GM12874 (cell line): Measurements from ENCODE around the gene NCS1.

Experiments used
- TF ChIP-seq, protein P1 (sequence below): IDR thresholded peaks from 2 replicates; pipeline ENCODE4 v1.5.1; 2011; ENCODE audit warnings: low read depth, mild to moderate bottlenecking, control low read depth, low read length, moderate library complexity; ENCODE audit not compliant: insufficient read depth

Gene NCS1

DNA sequence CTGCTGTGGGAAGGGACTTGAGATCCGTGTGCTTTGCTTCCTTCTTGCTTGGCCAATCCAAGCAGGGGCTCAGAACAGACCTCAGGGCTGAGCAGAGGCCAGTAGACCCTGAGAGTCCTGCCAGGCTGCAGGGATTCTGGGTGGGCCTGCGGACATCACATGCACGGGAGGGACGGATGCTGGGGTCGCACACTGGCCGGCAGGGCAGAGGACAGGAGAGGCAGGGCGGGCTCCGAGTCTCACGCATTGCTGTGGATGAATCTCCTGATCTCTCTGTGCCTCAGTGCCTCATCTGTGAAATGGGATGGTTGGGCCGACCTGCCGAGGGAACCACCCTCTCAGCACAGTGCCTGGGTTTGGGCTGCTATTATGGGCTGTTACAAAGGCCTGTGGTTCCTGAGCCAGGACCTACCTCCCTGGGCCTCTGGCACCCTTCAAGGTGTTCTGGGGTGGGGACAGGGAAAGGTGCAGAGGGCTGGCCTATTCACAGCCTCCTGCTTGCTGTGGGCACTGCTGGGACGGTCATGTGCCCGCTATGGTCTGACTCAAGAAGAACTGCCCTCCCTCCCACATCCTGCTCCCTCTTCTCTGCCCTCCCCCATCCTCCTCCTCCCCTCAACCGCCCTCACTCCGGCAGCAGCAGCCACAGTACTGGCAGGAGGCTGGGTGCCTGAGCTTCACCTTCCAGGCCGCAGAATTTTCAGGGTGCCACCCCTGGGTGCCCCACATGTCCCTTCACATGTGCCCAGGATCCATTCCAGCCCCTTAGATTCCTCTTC lies 43.3 kb downstream of the NCS1 start:
- TF ChIP-seq, protein P1, sequence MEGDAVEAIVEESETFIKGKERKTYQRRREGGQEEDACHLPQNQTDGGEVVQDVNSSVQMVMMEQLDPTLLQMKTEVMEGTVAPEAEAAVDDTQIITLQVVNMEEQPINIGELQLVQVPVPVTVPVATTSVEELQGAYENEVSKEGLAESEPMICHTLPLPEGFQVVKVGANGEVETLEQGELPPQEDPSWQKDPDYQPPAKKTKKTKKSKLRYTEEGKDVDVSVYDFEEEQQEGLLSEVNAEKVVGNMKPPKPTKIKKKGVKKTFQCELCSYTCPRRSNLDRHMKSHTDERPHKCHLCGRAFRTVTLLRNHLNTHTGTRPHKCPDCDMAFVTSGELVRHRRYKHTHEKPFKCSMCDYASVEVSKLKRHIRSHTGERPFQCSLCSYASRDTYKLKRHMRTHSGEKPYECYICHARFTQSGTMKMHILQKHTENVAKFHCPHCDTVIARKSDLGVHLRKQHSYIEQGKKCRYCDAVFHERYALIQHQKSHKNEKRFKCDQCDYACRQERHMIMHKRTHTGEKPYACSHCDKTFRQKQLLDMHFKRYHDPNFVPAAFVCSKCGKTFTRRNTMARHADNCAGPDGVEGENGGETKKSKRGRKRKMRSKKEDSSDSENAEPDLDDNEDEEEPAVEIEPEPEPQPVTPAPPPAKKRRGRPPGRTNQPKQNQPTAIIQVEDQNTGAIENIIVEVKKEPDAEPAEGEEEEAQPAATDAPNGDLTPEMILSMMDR = no peak

DNA sequence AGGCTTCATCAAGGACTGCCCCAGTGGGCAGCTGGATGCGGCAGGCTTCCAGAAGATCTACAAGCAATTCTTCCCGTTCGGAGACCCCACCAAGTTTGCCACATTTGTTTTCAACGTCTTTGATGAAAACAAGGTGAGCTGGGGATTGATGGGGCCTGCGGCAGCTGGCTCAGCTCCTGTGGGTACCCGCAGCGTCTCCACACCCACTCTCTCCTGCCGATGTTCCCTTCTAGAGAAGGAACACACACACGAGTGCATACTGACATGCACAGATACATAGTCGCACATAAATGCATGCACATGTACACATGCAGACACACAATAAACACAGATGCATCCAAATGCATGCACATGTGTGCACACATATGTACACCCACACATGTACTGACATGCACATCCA lies 45.6 kb downstream of the NCS1 start:
- TF ChIP-seq, protein P1 = no peak

DNA sequence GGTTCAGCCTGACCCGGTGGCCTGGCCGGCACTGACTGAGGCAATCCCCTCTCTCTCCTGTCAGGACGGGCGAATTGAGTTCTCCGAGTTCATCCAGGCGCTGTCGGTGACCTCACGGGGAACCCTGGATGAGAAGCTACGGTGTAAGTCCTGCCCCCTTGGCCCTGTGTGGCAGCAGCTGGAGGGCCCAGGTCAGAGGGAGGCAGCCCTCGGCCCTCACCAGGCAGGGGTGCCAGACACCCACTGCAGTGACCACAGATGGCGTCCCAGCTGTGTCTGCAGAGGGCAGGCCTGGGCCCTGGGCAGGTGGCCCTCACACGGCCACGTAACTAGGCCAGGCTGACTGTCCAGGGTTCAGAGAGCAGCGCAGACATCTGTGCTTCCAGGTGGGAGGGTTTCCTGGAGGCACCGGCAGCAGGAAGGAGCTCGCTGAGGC lies 47.5 kb downstream of the NCS1 start:
- TF ChIP-seq, protein P1 = no peak

DNA sequence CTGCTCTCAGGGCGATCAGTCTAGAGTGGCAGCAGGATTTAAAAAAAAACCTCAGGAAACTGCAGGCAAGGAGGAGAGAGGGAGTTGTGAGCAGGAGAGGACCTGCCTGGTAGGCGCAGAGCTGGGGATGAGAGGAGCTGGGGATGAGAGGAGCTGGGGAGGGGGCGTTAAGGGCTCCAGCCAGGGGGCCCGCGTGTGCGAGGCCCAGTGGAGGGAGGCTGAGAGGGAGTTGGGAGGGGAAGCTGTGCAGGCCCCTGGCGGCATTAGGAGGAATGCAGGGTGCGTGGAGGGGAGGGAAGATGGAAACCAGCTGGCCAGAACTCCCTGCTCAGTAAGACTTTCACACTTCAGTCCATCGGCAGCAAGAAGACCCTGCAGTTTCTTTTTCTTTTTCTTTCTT lies 48.1 kb downstream of the NCS1 start:
- TF ChIP-seq, protein P1 = no peak

DNA sequence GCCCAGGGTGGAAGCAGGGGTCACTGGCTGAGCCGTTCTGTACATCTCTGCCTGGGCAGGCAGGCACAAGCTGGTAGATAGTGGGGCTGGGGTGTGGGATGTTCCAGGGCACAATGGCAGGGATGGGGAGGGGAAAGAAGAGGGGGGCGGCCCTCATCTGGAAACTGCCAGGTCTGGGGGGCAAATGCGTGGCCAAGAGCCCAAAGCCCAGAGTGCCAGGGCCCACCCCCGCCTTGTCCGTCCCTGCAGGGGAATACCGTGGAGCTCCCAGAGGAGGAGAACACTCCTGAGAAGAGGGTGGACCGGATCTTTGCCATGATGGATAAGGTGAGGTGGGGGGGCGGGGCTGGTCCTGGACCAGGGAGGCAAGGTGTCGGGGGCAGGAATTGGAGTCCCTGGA lies 50.6 kb downstream of the NCS1 start:
- TF ChIP-seq, protein P1 = no peak

DNA sequence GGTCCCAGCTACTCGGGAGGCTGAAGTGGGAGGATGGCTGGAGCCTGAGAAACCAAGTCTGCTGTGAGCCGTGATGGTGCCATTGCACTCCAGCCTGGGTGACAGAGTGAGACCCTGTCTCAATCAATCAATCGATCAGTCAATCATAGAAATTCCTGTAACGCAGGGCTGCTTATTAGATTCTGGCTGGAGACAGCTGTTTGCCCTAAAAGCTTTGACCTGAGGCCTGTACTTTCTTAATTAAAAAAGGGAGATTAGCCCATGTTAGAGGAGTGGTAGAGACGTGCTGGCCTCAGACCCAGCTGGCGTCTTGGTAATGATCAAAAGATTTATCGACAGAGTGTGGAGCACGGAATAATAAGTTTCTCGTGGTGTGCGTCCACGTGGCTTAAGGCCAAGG lies 52.9 kb downstream of the NCS1 start:
- TF ChIP-seq, protein P1 = no peak

DNA sequence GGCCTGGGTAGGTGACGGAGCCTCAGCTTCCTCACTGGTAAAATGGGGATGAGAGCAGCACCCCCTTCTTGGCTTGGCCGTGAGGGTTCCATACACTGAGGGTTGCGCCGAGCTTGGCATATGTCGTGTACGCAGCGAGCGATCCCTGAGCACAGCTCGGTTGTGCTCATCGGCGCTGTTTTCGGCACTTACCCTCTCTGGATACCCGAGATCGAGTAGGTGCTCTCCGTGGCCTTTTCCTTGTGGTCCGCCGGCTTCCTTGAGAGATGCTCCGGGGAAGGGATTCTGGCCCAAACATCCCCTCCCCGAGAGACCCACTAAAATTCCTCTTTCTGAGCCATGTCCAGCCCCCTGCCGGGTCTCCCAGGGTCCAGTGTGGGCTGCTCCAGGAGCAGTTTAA lies 53.4 kb downstream of the NCS1 start:
- TF ChIP-seq, protein P1 = no peak

DNA sequence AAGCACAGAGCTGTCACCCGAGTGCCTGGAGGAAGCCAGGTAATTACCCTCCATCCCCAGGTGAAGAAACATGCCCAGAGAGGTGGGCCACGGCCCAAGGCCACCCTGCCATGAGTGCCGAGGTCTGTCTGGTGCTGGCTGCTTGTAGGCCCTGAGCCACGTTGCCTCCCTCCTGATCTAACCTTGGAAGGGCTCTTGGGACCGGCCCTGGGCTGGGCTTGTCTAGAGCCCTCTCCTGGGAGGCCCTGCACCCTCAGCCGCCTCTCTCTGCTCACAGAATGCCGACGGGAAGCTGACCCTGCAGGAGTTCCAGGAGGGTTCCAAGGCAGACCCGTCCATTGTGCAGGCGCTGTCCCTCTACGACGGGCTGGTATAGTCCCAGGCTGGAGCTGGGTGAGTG lies 53.9 kb downstream of the NCS1 start:
- TF ChIP-seq, protein P1 = no peak
